Cardiac muscle cell (in vitro differentiated cells and primary cell): ENCODE measurements around the gene PLD6. TPM values are rescaled to one million over a fixed set of nuclear protein-coding genes. Genes with fewer than 3 reads are reported as not detected.
A peak's percentile ranks its signal among the peaks of the same experiment; 100 is the strongest.

Experiments used
- DNase-seq, 2 donors: peaks; one replicate each; pipeline versions ENCODE4 v3.0.0 to v3.0.0-alpha.2; 2010 to 2017; ENCODE audit warnings: low read depth in 1 of 2, low spot score in 1 of 2
- H3K27ac ChIP-seq: fragments of 200-600 bp; sonication (generic); 2 replicates; pipeline ENCODE4 v1.5.1; 2016
- H3K27me3 ChIP-seq: fragments of 200-600 bp; sonication (generic); 2 replicates; pipeline ENCODE4 v1.6.0; 2016; ENCODE audit warnings: control low read depth
- H3K36me3 ChIP-seq: fragments of 200-600 bp; sonication (generic); 2 replicates; pipeline ENCODE4 v1.5.1; 2016; ENCODE audit warnings: control low read depth
- H3K4me1 ChIP-seq: fragments of 200-600 bp; sonication (generic); 2 replicates; pipeline ENCODE4 v1.8.1; 2017; ENCODE audit warnings: low read depth, mild to moderate bottlenecking, mixed run types
- H3K4me3 ChIP-seq: fragments of 200-600 bp; sonication (generic); 2 replicates; pipeline ENCODE4 v1.5.1; 2016; ENCODE audit warnings: mild to moderate bottlenecking
- H3K9me3 ChIP-seq: fragments of 200-600 bp; sonication (generic); 2 replicates; pipeline ENCODE4 v1.5.1; 2017; ENCODE audit warnings: low read depth, mild to moderate bottlenecking, control low read depth
- polyA plus RNA-seq: library from polyadenylated mRNA; unstranded; fragments of >200 nt; fragmentation: Nextera tagmentation; extraction: Ambion mirVana; gene quantifications from 2 replicates; pipeline ENCODE4 v1.2.1, GENCODE V29; 2016
- total RNA-seq: library from RNA; depleted of rRNA; stranded (reverse); fragments of >200 nt; gene quantifications from 2 replicates; pipeline ENCODE4 v1.2.3, GENCODE V29; 2016
- TF ChIP-seq, protein P1 (sequence below): IDR thresholded peaks from 2 replicates; pipeline ENCODE4 v1.5.1; 2012; ENCODE audit warnings: low read depth, mild to moderate bottlenecking, low read length

PLD6 gene
- total and polyA plus RNA-seq, 2 experiments from 2014 or later: 0.51 to 1.1 TPM

DNA sequence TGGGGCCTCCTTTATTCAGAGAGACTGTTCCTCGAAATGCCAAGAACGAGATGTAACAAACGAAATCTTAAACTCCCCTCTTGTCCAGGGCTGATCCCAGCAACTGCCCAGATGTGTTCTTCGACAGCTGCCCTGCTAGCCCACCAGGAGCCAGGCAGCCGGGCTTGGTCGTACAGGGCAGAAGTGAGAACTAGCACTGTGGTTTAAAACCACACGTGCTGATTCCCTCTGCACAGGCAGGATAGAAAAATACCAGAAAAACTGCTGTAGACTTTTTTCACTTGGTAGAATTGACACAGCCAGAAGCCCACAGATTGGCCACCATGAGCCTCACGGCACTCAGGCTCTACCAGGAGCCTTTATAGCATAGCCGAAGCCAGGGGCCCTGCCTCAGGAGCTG, 33.1 kb downstream of the PLD6 start:
- Histone ChIP-seq H3K27me3 (no peaks in the 10 kb centered on the region), H3K9me3 (no peaks in the 10 kb centered on the region), H3K4me1 (peaks cover 25% of the 10 kb centered on the region), H3K4me3 (no peak overlapping the region), H3K36me3 (peaks cover 54% of the 10 kb centered on the region), H3K27ac (no peak overlapping the region)
- TF ChIP-seq, protein P1, sequence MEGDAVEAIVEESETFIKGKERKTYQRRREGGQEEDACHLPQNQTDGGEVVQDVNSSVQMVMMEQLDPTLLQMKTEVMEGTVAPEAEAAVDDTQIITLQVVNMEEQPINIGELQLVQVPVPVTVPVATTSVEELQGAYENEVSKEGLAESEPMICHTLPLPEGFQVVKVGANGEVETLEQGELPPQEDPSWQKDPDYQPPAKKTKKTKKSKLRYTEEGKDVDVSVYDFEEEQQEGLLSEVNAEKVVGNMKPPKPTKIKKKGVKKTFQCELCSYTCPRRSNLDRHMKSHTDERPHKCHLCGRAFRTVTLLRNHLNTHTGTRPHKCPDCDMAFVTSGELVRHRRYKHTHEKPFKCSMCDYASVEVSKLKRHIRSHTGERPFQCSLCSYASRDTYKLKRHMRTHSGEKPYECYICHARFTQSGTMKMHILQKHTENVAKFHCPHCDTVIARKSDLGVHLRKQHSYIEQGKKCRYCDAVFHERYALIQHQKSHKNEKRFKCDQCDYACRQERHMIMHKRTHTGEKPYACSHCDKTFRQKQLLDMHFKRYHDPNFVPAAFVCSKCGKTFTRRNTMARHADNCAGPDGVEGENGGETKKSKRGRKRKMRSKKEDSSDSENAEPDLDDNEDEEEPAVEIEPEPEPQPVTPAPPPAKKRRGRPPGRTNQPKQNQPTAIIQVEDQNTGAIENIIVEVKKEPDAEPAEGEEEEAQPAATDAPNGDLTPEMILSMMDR: no peak
- no peak for DNase-seq

DNA sequence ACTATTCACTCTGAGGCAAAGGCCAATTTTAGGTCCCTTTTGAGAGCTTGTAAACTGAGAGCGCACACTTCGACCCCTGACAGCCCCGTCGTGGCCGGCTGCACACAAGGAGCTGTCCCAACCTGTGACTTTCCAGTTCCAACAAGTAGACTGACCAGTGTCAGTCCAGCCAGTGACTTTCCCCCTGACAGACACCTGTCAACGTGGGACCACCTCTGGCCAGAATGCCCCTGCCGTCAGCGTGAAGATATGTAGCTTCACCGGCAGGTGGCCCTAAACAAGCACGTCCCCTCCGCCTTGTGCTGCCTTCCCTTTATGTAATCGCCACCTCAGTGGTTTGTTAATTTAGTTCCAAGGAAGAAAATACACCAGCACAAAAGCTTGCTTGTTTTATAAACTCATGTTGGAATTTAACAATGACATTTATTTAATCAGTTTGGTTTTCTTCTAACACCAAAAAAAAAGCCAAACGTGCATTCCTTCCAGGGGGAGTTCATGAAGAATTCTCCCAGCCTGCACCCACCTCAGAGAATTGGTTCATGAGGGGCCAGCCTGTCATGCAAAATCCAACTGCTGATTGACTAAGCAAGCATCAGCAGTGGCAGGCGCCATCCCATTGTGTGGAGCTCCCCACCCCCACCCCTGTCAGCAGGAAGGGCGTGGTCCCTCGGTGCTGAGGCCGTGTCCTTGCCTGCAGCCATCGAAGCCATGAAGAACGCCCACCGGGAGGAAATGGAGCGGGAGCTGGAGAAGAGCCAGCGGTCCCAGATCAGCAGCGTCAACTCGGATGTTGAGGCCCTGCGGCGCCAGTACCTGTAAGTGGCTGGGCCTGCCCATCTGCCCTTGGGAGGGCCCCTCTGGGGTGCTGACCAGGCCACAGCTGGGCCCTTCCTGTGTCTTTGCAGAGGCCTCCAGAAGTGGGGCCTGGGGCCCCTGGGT, 33.9 kb downstream of the PLD6 start:
- TF ChIP-seq, protein P1: no peak
- Histone ChIP-seq H3K36me3 (peaks cover 53% of the 10 kb centered on the region), H3K4me1 (peaks cover 25% of the 10 kb centered on the region), H3K27me3 (no peaks in the 10 kb centered on the region), H3K27ac (peak overlapping the region; percentile 70), H3K4me3 (no peak overlapping the region), H3K9me3 (no peaks in the 10 kb centered on the region)
- DNase-seq: no peak

DNA sequence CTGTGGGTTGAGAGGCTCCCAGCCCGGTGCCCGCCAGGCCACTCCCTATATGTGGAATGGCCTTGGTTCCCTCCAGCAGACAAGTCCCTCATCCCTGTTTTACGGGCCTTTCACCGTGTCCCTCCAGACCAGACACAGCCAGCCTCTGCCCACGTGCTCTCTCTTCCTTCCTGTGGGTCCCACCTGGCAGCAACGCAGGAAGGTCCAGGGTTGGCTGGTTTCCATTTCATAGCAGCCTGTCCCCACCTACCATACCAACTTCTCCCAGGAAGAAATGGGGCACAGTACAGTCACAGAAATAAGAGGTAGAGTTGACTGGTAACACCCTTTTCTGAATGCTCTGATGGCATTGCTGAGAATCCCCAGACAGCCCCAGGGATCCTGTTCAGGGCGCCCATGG, 34.9 kb downstream of the PLD6 start:
- Histone ChIP-seq H3K4me3 (no peak overlapping the region), H3K27me3 (no peaks in the 10 kb centered on the region), H3K9me3 (no peaks in the 10 kb centered on the region), H3K4me1 (peaks cover 25% of the 10 kb centered on the region), H3K36me3 (peaks cover 49% of the 10 kb centered on the region), H3K27ac (peak overlapping the region; percentile 70)
- no peak for DNase-seq
- TF ChIP-seq, protein P1: no peak

DNA sequence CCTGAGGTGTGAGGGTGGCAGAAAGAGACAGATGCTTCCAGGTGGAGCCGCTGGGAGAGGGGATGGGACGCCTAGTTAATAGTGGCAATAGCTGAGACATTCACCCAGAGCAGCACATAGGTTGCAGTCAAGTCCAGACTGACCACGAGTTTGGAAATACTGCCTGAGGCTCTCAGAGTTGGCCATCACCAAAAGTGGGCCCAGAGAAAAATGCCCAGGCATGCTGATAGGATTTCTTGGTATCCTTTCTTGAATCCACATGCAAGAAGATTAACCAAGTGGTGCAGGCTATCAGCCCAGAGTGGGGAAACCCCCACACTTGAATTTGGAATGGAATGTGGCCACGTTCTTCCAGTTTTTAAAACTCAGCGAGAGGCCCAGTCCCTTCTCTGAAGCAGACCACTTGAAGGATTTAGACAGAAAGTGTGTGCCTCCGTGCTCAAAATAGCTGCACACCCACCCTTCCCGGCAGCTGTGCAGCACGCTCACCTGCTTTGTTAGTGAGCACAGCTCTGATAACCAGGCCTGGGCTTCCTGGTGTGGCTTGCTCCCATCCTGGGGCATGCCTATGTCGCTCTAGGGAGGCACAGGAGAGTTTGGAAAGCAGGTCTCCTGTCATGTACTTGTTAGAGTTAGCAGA, 35.7 kb downstream of the PLD6 start:
- Histone ChIP-seq H3K36me3 (peaks cover 44% of the 10 kb centered on the region), H3K27ac (peak overlapping the region; percentile 70), H3K27me3 (no peaks in the 10 kb centered on the region), H3K4me3 (no peak overlapping the region), H3K4me1 (peaks cover 25% of the 10 kb centered on the region), H3K9me3 (no peaks in the 10 kb centered on the region)
- TF ChIP-seq, protein P1: no peak
- DNase-seq: peak; percentile 24 to 70

DNA sequence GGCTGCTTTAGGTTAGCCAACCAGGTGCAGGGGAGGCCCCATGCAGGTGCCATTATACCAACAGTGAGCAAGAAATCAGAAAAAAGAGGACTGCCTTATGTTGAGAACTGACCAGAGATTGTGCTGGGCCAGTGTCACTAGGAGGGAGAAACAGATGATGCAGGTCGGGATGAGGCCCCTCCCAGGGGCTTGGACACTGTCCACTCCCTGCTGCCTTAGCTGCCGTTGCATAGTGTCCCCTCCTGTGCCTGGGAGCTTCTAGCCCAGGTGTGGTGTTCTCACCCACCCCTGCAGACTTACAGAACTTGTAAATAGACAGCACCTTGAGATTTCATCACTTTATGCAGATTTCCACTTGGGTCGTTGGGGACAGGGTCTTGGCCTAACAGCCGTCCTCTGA, 36.7 kb downstream of the PLD6 start:
- no peak overlapping the region for H3K4me3 ChIP-seq
- peak overlapping the region; percentile 70 for H3K27ac ChIP-seq
- no peaks in the 10 kb centered on the region for H3K27me3 ChIP-seq
- H3K4me1 ChIP-seq: peaks cover 25% of the 10 kb centered on the region
- TF ChIP-seq, protein P1: no peak
- no peak for DNase-seq
- peaks cover 39% of the 10 kb centered on the region for H3K36me3 ChIP-seq
- no peaks in the 10 kb centered on the region for H3K9me3 ChIP-seq
